HCEC 1CT (cell line): ENCODE measurements around the gene NEK2.
"Not testable (repeated sequence)": the region's sequence is repeated elsewhere in the genome, so short reads cannot be mapped to it uniquely, and the experiment has no call there.

Source experiments
- DNase-seq: peaks from one replicate; pipeline ENCODE4 v3.0.0-alpha.2; 2017

Gene NEK2

DNA sequence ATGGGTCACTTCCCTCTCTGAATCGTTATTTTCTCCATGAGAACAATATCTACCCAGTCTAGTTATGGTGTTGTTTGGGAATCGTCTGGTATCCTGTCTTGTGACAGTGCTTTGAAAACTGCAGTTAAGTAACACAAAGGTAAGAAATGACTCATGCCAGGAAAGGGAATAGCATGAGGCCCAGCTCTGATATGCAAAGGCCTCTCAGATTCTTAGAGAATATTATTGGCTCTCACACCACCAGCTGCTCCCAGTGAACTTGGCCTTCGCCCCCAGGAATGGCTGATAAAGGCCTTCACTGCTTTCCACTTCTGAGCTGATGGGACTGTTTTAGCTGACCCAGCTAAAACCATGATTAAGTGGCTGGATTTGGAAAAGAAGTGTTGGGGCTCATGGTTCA is 27.1 kb downstream of the NEK2 start:
- DNase-seq: peak; percentile 15

DNA sequence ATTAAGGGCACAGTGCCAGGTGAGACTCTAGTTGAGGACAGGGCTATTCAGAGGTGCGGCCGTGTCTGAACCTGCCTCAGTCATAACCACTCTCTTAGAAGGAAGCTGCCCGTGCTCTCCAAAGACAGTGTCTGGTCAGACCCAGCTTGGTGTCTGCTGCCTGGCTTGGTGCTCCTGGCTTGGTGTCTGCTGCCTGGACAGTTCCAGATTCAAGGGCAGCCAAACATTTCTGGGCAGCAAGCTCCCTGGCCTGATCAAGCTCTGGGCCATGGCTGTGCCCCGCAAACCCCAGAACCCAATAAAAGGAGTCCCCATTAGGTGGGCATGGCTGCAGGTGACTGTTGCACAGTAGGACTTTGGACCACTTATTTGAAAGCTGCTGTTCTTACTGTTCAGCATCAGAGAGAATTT is 27.7 kb downstream of the NEK2 start:
- DNase-seq: no peak

DNA sequence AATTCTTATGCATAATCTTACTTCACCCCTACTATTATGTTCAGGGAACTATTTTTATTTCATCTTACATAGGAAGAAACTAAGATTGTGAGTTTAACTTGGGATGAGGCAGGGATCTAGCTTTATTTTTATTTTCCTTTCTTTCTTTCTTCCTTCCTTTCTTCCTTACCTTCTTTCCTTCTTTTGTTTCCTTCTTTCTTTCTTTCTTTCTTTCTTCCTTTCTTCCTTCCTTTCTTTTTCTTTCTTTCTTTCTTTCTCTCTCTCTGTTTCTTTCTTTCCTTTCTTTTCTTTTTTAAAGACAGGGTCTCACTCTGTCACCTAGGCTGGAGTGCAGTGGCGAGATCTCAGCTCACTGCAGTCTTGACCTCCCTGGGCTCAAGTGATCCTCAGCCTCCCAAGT is 28.9 kb downstream of the NEK2 start:
- DNase-seq: no peak

DNA sequence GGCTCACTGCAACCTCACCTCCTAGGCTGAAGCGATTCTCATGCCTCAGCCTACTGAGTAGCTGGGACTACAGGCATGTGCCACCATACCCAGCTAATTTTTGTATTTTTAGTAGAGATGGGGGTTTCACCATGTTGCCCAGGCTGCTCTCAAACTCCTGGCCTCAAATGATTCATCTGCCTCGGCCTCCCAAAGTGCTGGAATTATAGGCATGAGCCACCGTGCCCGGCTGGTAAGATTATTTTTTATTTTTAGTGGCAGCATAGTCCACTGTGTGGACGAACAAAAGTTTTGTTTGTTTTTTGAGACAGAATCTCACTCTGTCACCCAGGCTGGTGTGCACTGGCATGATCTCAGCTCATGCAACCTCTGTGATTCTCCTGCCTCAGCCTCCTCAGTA is 29.8 kb downstream of the NEK2 start:
- DNase-seq: not testable (repeated sequence)

DNA sequence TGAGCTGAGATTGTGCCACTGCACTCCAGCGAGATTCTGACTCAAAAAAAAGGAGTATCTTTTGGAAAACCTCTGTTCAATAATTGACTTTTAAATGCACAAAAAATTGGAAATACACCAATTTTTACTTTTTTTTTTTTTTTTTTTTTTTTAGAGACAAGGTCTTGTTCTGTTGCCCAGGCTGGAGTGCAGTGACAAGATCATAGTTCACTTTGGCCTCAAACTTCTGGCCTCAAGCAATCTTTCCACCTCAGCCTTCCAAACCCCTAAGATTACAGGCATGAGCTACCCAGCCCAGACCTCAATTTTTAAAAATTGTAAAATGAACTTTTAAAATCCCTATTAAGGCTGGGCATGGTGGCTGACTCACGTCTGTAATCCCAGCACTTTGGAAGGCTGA is 30.8 kb downstream of the NEK2 start:
- no peak for DNase-seq

GRCh38 chr1:211643324-211644212 is 31.9 kb downstream of the NEK2 start:
- DNase-seq: no peak

DNA sequence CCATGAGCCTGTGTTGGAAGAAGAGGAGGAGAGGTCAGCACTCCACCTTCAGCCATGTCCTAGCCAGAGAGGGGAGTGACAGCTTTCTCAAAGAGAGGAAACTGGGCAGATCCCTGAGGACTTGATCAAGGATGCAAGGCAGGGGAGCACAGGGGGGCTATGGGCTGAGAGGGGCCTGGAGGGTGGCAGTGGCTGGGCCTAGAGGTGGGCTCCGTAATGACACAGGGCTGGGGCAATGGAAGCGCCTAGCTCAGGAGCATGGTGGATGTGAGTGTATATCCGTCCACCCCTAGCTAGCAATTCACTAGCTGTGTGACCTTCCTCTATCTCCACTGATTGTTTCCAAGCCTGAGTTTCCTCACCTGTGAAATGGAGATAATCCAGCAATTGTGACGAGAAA is 32.6 kb downstream of the NEK2 start:
- no peak for DNase-seq

DNA sequence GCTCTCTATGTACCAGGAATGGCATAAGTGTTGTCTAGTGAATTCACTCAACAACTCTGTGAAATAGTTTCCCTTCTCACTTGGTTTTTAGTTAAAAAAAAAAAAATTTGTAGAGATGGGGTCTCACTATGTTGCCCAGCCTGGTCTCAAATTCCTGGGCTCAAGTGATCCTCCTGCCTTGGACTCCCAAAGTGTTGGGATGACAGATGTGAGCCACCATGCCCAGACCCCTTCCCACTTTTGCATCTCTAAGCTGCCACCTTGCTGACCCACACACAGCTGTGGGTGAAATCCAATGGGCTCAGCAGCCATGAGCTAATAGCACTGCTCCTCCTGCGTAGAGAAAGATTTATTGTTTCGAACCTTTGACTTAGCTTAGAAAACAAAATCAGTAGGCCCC is 33.5 kb downstream of the NEK2 start:
- no peak for DNase-seq

DNA sequence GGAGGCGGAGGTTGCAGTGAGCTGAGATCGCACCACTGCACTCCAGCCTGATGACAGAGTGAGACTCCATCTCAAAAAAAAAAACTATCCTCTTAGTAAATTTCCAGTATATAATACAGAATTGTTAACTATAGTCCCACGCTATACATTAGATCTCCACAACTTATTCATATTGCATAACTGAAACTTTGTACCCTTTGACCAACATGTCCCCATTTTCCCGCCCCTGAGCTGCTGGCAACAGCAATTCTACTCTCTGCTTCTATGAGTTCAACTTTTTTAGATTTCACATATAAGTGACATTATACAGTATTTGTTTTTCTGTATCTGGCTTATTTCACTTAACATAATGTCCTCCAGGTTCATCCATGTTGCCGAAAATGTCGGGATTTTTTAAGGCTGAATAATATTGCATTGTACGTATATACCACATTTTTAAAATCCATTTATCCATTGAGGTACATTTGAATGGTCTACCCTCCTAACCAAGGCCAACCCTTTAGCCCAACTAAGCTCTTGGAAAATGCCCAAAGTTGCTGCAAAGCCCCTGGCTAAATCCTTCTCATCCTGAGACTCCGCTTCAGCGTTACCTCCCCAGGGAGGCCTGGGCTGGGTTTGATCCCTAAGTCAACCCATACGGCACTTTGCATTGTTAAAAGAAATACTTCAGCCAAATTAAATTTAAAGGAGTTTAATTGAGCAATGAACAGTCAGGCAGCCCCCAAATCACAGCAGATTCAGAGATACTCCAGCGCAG is 34.2 kb downstream of the NEK2 start:
- DNase-seq: no peak

DNA sequence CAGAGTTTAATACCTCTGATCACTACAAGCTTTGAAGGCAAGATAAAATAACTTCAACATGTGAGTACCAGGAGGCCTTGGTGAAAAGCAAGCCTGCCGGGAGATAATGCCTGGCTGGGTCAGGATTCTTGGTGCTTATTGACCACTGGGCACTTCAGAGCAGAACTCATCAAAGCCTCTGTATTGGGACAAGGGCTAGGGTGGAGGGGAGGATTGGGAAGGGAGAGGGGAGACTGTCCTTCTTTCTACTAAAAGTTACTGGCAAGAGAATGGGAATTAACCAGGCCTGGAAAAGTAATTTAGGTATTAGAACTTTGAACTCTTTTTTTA is 35.2 kb downstream of the NEK2 start:
- DNase-seq: no peak

GRCh38 chr1:211639475-211640300 is 35.7 kb downstream of the NEK2 start:
- peak; percentile 91 for DNase-seq

- peak; percentile 21 for DNase-seq
These were observed 36.7 kb downstream of the NEK2 start for GRCh38 chr1:211638689-211639101.

- no peak for DNase-seq
These were observed 37.2 kb downstream of the NEK2 start for GRCh38 chr1:211638246-211638645.

- no peak for DNase-seq
These were observed 38.4 kb downstream of the NEK2 start for GRCh38 chr1:211637066-211637465.

DNA sequence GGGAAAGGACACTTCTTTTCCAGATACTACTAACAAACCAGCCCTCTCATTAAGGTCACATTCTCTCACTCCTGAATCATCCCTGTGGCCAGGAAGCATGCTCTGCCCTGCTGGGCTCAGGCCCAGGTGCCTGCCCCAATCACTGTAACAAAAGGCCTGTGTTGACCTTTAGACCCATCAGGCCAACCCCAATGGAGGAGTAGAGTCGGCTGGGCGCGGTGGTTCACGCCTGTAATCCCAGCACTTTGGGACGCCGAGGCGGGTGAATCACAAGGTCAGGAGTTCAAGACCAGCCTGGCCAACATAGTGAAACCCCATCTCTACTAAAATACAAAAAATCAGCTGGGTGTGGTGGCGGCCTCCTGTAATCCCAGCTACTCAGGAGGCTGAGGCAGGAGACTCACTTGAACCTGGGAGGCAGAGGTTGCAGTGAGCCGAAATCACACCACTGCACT is 38.8 kb downstream of the NEK2 start:
- DNase-seq: peak; percentile 86

- no peak for DNase-seq
These were observed 39.7 kb downstream of the NEK2 start for GRCh38 chr1:211635597-211636205.

- DNase-seq: no peak
These were observed 40.5 kb downstream of the NEK2 start for GRCh38 chr1:211634931-211635330.

DNA sequence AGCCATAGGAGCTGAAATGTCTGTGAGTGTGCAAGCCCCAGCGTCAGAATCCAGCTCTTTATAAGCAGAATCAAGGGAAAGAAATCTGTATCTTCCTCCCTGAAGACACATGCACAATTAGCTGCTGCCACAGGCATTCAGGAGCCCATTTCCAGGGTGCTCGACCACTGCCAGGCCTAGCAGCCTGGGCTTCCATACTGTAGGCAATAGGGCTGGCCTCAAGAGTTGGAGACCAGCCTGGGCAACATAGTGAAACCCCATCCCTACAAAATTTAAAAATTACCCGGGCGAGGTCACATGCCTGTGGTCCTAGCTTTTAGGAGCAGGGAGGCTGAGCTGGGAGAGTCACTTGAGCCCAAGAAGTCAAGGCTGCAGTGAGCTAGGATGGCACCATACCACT is 41.0 kb downstream of the NEK2 start:
- no peak for DNase-seq

DNA sequence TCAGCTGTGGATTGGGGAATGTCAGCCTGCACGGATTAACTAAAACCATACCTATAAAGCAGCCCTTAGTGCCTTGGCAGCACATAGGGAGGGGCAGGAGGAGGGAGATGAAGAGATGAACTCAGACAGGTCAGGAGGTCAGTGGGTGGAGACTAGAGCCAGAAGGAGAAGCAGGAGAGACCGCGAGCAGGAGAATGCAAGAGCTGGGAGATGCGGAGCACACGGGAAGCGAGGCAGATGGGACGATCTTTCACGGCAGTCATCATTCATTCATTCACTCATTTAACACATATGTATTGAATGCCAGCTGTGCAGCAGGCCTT is 41.9 kb downstream of the NEK2 start:
- no peak for DNase-seq

GRCh38 chr1:211632808-211633523 is 42.5 kb downstream of the NEK2 start:
- no peak for DNase-seq

DNA sequence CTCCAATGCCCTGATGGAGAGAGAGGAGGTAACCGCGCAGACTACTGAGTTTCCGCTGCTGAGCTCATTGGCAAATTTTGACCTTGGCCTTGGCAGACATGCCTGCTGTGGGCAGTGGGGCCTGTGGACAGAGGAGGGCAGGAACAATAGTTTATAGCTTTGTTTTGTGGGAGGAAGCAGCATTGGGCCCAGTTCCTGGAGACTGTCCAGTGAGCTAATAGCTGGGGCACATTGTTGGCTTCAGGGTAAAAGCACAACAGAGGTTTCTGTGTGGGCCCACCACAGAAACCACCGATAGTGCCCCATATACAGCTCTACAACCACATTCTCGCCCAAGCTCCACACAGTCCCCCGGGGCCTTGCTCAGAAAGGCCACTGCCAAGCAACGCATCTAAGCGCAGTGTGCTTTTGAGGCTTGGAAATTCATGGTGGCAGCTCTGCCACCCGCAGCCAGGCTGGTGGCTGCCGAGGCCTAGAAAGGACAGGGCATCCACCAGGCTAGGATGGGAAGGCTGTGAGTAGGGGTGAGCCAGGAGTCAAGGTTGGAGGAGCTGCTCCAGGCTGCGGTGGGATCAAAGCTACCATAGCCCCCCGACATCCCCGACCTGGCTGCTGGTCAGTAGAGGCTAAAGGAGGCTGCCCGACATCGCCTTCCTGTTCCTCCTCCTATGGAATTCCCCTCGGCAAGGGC is 43.2 kb downstream of the NEK2 start:
- DNase-seq: no peak

DNA sequence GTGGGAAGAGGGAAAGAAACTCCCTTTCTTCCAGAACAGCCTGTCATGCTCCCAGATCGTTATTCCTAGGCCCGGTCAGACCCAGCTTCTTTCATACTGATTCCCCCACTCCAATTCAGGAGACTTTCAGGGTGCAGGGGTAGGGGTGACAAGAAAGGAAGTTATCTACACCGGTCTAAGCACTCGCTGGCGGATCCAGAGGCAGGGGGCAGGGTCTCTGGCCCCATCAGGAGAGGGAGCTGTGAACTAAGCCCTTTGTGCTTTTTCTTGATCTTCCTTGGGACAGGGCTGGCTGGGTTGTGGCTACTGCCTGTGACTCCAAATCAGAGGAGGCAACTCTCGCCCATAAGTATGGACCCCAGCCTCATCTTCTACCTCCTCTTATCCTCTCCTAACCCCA is 44.3 kb downstream of the NEK2 start:
- no peak for DNase-seq
